GM21723 (cell line): ENCODE data around the gene MACROH2A1.

Source experiments
- ATAC-seq: cut with Tn5 transposase; IDR thresholded peaks from one replicate; pipeline ENCODE4 v1.9.1; 2021; ENCODE audit warnings: mild to moderate bottlenecking, moderate library complexity; ENCODE audit not compliant: unreplicated experiment

Gene MACROH2A1

GRCh38 chr5:135357685-135358084, 41.3 kb downstream of the MACROH2A1 start:
- ATAC-seq, result no peak

- no peak for ATAC-seq
Observed at GRCh38 chr5:135356522-135357318, 42.3 kb downstream of the MACROH2A1 start.

- ATAC-seq, result no peak
Observed at GRCh38 chr5:135355169-135355568, 43.9 kb downstream of the MACROH2A1 start.

- no peak for ATAC-seq
Observed at GRCh38 chr5:135353952-135354721, 44.9 kb downstream of the MACROH2A1 start.

GRCh38 chr5:135350536-135350935, 48.5 kb downstream of the MACROH2A1 start:
- ATAC-seq, result no peak

DNA sequence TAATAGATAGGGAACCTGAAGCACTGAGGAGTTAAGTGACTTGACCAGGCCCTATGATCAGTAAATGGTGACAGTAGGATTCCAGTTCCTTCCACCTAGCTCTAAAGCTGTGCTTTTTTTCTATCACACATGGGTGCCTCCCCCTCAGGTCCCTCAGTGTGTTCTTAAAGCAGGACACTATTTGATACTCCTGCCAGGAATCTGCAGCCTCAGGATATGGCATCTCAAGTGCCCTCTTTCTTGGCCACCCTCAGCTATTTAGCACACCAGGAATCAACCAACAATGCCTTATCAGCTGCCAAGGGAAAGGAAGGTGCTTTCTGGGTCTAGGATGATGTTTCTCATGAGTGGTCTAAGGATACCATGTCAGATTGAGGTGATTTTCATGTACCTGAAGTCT, 49.1 kb downstream of the MACROH2A1 start:
- ATAC-seq, result no peak

DNA sequence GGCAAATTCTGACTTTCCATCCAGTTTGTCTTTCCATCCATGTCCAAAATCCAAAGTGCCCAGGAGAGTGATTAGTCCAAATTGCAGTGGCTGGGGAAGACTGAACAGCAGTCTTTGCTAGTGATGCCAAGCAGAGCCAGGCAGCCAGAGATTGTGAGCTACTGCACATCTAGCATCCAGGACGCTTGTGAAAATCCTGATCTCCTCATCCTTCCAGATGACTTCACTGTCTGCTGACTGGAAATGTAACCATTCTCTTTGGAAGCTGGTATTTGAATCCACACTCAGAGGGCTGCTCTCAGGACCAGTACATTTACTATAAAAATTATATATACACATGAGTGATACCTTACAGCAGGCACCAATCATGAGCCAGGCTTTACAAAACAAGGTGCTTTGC, 49.6 kb downstream of the MACROH2A1 start:
- ATAC-seq, result no peak

DNA sequence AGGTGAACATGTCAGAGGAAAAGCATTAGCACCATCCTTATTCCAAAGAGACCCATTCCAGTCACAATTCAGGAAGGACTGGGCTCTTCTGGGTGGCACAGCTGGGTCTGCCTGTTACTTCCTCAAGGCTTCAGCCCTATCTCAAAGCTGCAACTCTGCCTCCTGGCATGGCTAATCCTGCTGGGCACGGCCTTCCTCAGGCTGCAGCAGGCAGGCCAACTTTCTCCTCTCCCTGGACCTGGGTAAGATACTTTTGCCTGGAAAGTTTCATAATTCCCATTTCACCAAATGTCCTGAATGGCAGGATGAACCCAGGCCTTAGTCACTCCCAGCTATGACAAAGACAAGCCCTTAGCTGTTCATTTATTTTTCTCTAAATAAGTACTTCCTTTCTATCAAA, 50.1 kb downstream of the MACROH2A1 start:
- ATAC-seq, result no peak

GRCh38 chr5:135347392-135347791, 51.6 kb downstream of the MACROH2A1 start:
- ATAC-seq, result no peak

DNA sequence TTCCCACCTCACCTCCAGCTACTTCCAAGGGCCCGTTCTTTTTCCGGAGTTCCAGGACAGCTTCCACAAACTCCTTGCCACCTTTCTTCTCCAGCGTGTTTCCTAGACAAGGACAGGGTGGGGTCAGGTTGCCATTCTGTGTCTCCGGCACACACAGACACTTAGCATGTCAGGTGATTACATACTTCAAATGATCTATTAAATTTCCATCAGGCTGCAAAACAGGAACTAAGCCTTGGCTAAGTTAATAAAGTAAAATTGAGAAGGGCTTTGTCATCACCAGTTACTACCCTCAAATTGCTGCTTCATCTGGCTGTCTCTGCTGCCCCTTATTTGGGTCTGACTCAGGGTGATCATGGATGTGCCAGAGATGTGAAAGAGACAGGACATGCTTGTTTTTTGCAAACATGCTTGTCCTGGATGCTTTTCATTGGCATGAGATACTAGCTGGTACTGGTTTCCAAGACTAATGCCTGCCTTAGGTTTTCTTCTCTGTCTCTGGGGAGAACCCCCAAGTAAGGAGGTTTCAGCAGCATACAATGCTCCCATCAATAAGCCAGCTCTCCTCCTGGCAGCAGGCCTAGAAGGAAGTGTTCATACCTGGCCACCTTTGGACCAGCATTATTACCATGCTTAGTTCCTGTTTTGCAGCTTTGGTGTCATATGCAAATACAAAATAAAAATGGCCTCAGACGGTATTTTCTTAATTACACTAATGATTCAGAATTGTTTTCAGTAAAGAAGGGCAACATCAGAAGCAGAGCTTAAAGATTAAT, 52.9 kb downstream of the MACROH2A1 start:
- ATAC-seq, result no peak

DNA sequence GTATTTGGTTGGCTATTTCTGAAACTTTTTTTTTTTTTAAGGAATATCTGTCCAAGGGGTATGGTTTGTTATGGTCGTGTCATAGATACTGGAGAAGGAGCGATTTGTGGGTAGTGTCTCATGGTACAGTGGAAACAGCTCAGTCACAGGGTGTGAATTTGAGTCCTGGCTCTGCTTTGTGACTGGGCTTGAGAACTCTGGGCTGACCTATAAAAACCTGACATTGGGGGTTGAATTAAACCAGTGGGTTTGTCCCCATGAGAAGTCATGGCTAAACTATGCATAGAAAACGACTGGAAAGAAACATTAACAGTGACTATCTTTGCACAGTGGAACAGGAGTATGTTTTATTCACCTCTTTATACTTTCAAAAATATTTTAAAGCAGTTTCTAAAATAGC, 54.7 kb downstream of the MACROH2A1 start:
- no peak for ATAC-seq

DNA sequence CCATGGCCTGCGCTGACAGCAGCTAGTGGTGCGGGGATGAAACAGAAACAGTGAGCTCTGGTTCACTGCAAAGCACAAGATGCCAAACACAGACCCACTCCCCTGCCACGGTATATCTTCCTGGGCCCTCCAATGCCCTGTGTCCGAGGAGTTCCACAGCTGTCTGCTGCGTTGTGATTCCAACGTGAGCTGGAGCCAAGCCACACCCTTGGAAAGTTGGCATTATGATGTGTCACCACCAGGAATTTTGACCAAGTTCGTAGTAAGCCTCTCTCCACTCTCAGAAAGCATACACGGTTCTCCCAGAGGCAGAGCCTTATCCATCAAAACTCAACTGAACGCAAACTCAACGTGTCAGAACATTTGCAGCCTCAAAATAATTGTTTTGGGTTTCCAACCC, 55.6 kb downstream of the MACROH2A1 start:
- ATAC-seq, result no peak

DNA sequence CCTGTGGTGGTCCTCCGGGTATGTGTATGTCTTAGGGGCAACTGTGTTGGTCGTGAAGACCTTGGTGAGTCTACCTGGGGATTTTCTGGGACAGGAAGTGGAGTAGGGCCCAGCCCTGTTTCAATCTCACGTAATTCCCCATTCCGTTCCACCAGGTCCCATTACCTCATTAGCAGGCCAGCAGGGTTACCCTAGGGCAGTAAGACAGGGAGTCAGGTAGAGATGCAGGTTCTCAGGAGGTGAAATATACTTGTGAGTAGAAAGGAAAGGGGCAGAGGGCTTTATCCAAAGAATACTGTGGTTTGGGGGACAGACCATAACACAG, 56.5 kb downstream of the MACROH2A1 start:
- no peak for ATAC-seq

GRCh38 chr5:135341696-135342550, 57.1 kb downstream of the MACROH2A1 start:
- ATAC-seq, result no peak

DNA sequence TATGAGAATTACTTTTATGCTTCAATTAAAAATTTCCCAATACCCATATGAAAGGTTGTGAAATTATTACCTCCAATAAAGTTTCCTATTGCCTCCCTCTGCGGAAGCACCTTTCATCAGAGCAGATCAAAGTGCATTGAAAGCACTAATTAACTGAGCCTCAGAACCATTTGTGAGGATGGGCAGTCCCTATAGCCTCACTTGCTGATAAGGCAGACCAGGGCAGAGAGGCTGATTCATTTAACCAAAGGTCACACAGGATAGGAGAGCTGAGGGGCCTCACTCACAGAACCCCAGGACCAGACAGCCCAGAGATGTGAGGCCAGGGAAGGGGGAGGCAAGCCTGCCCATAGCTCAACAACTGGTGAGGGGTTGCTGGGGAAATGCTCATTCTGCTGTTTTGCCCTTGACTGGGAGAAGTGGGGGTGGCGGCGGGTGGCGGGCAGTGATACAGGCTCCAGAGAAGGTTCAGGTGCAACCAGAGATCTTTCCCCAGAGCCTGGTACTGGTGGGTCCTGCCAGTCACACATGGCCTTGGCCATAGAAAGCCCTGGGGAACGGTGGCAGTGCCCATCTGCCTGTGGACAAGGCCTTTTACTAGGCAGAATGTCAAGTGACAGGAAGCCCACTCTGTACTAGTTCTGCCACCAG, 57.9 kb downstream of the MACROH2A1 start:
- ATAC-seq, result no peak

GRCh38 chr5:135340568-135340967, 58.5 kb downstream of the MACROH2A1 start:
- ATAC-seq, result no peak

- ATAC-seq, result no peak
Observed at GRCh38 chr5:135339623-135340022, 59.4 kb downstream of the MACROH2A1 start.

DNA sequence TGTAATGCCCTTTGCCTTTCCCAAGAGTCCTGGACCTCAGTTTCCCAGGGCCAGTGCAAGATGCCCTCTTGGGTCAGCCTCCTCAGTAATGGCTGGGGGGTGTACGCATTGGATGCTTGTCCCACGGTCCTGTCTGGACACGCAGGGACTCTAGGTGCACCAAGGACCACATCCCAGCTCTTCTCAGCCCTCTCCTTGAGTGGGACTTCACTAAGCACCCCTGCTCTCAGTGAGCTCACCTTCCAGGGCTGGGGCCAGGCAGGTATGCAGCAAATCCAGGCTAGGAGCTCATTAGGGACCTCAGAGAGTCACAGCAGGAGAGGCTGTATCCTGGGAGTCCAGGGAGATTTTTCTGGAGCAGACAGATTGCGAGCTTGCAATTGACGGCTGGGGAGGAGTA, 59.8 kb downstream of the MACROH2A1 start:
- ATAC-seq, result no peak

DNA sequence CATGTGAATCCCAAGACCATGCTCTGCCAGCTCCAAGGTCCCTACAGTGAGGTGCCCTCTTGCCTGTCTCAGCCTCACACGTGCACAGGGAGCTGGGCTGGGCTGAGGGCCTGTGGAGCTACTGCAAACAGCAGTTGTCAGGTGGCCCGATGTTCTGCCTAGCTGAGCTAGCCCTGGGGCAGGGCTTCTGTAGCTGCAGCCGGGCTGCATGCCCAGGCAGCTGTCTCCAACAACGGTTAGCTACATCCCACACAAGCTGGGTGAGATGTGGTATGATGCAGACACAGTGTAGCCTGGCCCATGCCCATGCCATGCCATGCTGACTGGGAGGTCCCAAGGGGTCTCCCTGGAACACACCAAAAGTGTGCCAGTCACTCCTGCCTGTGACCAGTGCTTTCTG, 62.0 kb downstream of the MACROH2A1 start:
- no peak for ATAC-seq
